Osteoblast (primary cell): ENCODE data around the gene HLA-DMB. TPM values are rescaled to one million over a fixed set of nuclear protein-coding genes. Genes with fewer than 3 reads are reported as not detected.
A peak's percentile ranks its signal among the peaks of the same experiment; 100 is the strongest.

Experiments used
- DNase-seq: peaks from one replicate; pipeline ENCODE4 v3.0.0; 2011; ENCODE audit warnings: low spot score, mixed read lengths; ENCODE audit not compliant: insufficient read length; ENCODE audit errors: missing footprints
- H2AFZ ChIP-seq: 2 replicates; pipeline ENCODE4 v1.6.0; 2011; ENCODE audit warnings: mild to moderate bottlenecking, low read length
- H3K27ac ChIP-seq: 2 replicates; pipeline ENCODE4 v1.5.1; 2011; ENCODE audit warnings: mild to moderate bottlenecking, low read depth, low read length, moderate library complexity
- H3K27me3 ChIP-seq: 2 replicates; pipeline ENCODE4 v1.6.0; 2012; ENCODE audit warnings: mild to moderate bottlenecking, control low read depth, inconsistent platforms, low read length, moderate library complexity; ENCODE audit not compliant: insufficient read depth
- H3K36me3 ChIP-seq: 2 replicates; pipeline ENCODE4 v1.5.1; 2011; ENCODE audit warnings: mild to moderate bottlenecking, low read length, control low read depth, moderate library complexity; ENCODE audit not compliant: insufficient read depth
- H3K4me1 ChIP-seq: 2 replicates; pipeline ENCODE4 v1.5.1; 2011; ENCODE audit warnings: mild to moderate bottlenecking, low read length, control low read depth, moderate library complexity; ENCODE audit not compliant: insufficient read depth
- H3K4me2 ChIP-seq: 2 replicates; pipeline ENCODE4 v1.6.0; 2011; ENCODE audit warnings: mild to moderate bottlenecking, low read length; ENCODE audit not compliant: insufficient read depth
- H3K4me3 ChIP-seq: fragments of 200-600 bp; sonication (generic); 3 replicates; pipeline ENCODE4 v1.5.1; 2012; ENCODE audit warnings: mild to moderate bottlenecking, low read length, inconsistent platforms; ENCODE audit not compliant: insufficient read depth
- H3K79me2 ChIP-seq: 2 replicates; pipeline ENCODE4 v1.6.0; 2012; ENCODE audit warnings: mild to moderate bottlenecking, low read length, control low read depth, inconsistent platforms; ENCODE audit not compliant: insufficient read depth
- H3K9me3 ChIP-seq: 2 replicates; pipeline ENCODE4 v1.5.1; 2011; ENCODE audit warnings: low read depth, low read length, control low read depth
- H4K20me1 ChIP-seq: 2 replicates; pipeline ENCODE4 v1.6.0; 2012; ENCODE audit warnings: mild to moderate bottlenecking, low read length, control low read depth; ENCODE audit not compliant: insufficient read depth
- total RNA-seq: library from RNA; depleted of rRNA; stranded (reverse); fragments of >200 nt; gene quantifications from 2 replicates; pipeline ENCODE4 v1.2.3, GENCODE V29; 2012
- TF ChIP-seq, protein P1 (sequence below): IDR thresholded peaks from 2 replicates; pipeline ENCODE4 v1.5.1; 2011; ENCODE audit warnings: mild to moderate bottlenecking, low read depth, low read length, moderate library complexity; ENCODE audit errors: extremely low read depth

The HLA-DMB gene
- total RNA-seq, 1 donor = 2.2 TPM

DNA sequence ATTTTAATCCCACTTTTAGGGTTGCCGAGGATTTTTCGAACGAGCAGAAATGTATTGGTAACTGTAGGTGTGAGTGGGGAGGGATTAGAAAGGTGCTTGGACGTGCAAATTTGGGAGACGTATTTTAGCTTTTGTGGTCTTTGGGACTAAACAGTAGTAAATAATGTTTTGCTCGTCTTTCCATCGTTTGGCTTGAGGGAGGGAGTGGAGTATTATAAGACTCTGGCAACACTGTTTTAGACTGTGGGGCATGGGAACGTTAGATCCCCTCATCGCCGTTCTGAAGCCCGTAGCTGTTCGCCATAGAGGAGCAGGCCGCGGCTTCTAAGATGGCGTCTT lies 30.4 kb upstream of the HLA-DMB start:
- peaks cover 40% of the 10 kb centered on the region for H3K36me3 ChIP-seq

DNA sequence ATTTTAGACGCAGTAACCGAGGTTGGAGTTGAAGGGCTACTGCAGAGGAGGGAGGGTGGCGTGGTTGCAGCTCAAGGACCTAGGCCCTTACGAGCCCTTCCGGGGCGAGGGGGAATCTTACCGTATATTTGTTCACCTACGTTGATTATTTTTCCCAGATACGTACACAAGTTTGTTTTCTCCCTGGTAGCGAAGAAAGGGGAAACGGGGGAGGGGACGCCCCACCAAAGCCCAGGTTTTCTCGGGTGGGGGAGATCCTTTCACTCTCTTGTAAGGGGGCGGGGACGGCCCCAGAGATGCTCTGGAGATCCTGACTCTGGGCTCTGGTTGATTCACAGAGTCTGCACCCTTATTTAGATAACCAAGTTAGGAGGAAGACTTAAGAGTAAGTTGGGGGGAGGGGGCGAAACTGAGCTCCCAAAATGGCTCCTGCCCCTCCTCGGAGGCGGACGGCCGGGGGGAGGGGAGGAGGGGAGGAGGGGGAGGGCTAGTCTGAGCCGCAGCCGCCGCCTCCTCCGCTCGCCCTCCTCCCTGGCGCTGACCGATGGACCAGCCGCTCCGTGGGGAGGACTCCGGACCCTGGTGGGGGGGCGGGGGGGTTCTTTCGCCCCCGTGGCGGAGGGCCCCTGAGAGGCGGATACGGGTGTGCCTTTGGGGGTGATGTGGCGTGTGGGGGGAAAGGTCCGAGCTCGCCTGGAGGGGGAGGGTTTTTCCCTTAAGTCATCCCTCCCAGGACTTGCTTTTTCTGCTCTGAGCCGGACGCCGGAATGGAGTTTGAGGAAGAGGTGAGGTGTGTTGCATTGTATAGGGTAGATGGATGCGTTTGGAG lies 29.8 kb upstream of the HLA-DMB start:
- peak; percentile 92 for DNase-seq
- Histone ChIP-seq H3K79me2 (peaks cover 58% of the 10 kb centered on the region), H3K9me3 (no peaks in the 10 kb centered on the region), H3K36me3 (peaks cover 34% of the 10 kb centered on the region), H4K20me1 (peaks cover 36% of the 10 kb centered on the region), H3K4me3 (peak overlapping the region; percentile 95), H3K27me3 (no peaks in the 10 kb centered on the region), H3K27ac (peak overlapping the region; percentile 100), H3K4me1 (peaks cover 41% of the 10 kb centered on the region), H2AFZ (peak overlapping the region; percentile 49), H3K4me2 (peak overlapping the region; percentile 100)
- TF ChIP-seq, protein P1, sequence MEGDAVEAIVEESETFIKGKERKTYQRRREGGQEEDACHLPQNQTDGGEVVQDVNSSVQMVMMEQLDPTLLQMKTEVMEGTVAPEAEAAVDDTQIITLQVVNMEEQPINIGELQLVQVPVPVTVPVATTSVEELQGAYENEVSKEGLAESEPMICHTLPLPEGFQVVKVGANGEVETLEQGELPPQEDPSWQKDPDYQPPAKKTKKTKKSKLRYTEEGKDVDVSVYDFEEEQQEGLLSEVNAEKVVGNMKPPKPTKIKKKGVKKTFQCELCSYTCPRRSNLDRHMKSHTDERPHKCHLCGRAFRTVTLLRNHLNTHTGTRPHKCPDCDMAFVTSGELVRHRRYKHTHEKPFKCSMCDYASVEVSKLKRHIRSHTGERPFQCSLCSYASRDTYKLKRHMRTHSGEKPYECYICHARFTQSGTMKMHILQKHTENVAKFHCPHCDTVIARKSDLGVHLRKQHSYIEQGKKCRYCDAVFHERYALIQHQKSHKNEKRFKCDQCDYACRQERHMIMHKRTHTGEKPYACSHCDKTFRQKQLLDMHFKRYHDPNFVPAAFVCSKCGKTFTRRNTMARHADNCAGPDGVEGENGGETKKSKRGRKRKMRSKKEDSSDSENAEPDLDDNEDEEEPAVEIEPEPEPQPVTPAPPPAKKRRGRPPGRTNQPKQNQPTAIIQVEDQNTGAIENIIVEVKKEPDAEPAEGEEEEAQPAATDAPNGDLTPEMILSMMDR = no peak

More for the DNA sequence above, 30.4 kb upstream of the HLA-DMB start:
- H3K79me2 ChIP-seq = peaks cover 61% of the 10 kb centered on the region
- H3K4me2 ChIP-seq = peak overlapping the region; percentile 99
- H3K9me3 ChIP-seq = no peaks in the 10 kb centered on the region
- no peaks in the 10 kb centered on the region for H3K27me3 ChIP-seq
- peak overlapping the region; percentile 100 for H3K27ac ChIP-seq
- peaks cover 42% of the 10 kb centered on the region for H4K20me1 ChIP-seq
- peak overlapping the region; percentile 95 for H3K4me3 ChIP-seq
- TF ChIP-seq, protein P1 = no peak
- no peak for DNase-seq
- H2AFZ ChIP-seq = no peak overlapping the region
- peaks cover 42% of the 10 kb centered on the region for H3K4me1 ChIP-seq

DNA sequence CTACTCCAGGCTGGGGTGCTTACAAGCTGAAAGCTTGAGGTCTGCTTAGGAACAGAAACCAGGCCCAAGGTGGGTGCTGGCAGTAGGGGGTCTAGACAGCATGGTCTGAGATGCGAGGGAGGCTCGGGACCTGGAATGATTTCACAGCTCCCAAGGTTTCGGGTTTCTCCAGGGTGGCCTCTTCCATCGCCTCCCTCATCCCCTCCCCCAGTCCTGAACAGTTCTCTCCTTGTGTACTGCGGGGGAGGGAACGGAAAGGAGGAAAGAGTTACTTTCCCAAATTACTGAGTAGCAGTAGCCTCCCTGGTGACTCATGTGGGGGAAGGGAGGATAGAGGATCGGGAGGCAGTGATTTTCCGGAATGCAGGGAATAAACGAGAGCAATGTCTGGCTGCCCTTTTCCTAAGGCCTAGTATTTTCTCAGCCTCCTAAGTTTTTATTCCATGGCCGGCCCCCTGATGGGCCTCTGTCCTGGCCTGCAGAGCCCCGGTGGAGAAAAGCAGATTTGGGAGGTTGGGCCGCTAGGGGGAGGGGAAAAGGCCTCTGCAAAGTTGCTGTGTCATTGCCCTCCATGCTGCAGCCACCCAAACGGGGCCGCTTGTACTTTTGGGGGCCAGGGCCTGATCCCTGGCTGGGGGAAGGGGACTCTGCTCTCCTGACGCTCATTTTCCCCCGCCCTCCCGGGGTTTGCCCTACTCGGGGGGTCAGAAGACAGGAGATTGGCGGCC lies 29.0 kb upstream of the HLA-DMB start:
- Histone ChIP-seq H4K20me1 (peaks cover 28% of the 10 kb centered on the region), H2AFZ (peak overlapping the region; percentile 49), H3K27ac (peak overlapping the region; percentile 100), H3K4me2 (peak overlapping the region; percentile 100), H3K27me3 (no peaks in the 10 kb centered on the region), H3K4me3 (peak overlapping the region; percentile 95), H3K9me3 (no peaks in the 10 kb centered on the region), H3K36me3 (peaks cover 27% of the 10 kb centered on the region), H3K79me2 (peaks cover 58% of the 10 kb centered on the region), H3K4me1 (peaks cover 33% of the 10 kb centered on the region)
- peak; percentile 92 for DNase-seq
- TF ChIP-seq, protein P1 = no peak
